Nephron (organoid): Measurements from ENCODE around the gene DNAL4.

Experiments used
- H3K27ac Mint-ChIP-seq, 3 experiments: 2 replicates each; pipeline ENCODE4 v1.8.0; 2020; ENCODE audit warnings: mixed read lengths in 3 of 3, mild to moderate bottlenecking in 2 of 3, moderate library complexity in 1 of 3
- H3K27me3 Mint-ChIP-seq: 2 replicates; pipeline ENCODE4 v1.8.0; 2021; ENCODE audit warnings: low read depth, mild to moderate bottlenecking, moderate library complexity, mixed read lengths
- H3K36me3 Mint-ChIP-seq: 2 replicates; pipeline ENCODE4 v1.8.0; 2020; ENCODE audit warnings: low read depth, mixed read lengths
- H3K4me1 Mint-ChIP-seq: 2 replicates; pipeline ENCODE4 v1.8.0; 2020; ENCODE audit warnings: mixed read lengths
- H3K4me3 Mint-ChIP-seq, 3 experiments: 2 replicates each; pipeline ENCODE4 v1.8.0; 2020; ENCODE audit warnings: mild to moderate bottlenecking in 3 of 3, mixed read lengths in 3 of 3, moderate library complexity in 2 of 3
- H3K9me3 Mint-ChIP-seq: 2 replicates; pipeline ENCODE4 v1.8.0; 2020; ENCODE audit warnings: mixed read lengths
- CTCF ChIP-seq, 3 experiments: fragments of 200-600 bp; sonication (generic); IDR thresholded peaks; one replicate each; pipeline ENCODE4 v1.5.0; 2021; ENCODE audit warnings: antibody characterized with exemption in 3 of 3; ENCODE audit not compliant: unreplicated experiment in 3 of 3

The DNAL4 gene

GRCh38 chr22:38750104-38750503 is 43.8 kb downstream of the DNAL4 start:
- H3K27me3 Mint-ChIP-seq, result no peaks in the 10 kb centered on the region
- TF ChIP-seq CTCF (IDR thresholded peaks at IDR 0.05; ENCODE audit: unreplicated experiment in 3 of 3), result no peak
- H3K4me1 Mint-ChIP-seq, result peaks cover 26% of the 10 kb centered on the region
- peaks cover 37% of the 10 kb centered on the region for H3K36me3 Mint-ChIP-seq
- no peak overlapping the region for H3K4me3 Mint-ChIP-seq
- no peak overlapping the region for H3K27ac Mint-ChIP-seq
- no peaks in the 10 kb centered on the region for H3K9me3 Mint-ChIP-seq

- no peaks in the 10 kb centered on the region for H3K27me3 Mint-ChIP-seq
- H3K4me3 Mint-ChIP-seq, result no peak overlapping the region
These were observed 45.3 kb downstream of the DNAL4 start for GRCh38 chr22:38748487-38749136.

GRCh38 chr22:38745676-38746460 is 48.1 kb downstream of the DNAL4 start:
- H3K4me1 Mint-ChIP-seq, result peaks cover 7% of the 10 kb centered on the region
- no peaks in the 10 kb centered on the region for H3K27me3 Mint-ChIP-seq
- no peak overlapping the region for H3K27ac Mint-ChIP-seq
- TF ChIP-seq CTCF (IDR thresholded peaks at IDR 0.05; ENCODE audit: unreplicated experiment in 3 of 3), result no peak
- no peak overlapping the region for H3K4me3 Mint-ChIP-seq
- no peaks in the 10 kb centered on the region for H3K9me3 Mint-ChIP-seq
- H3K36me3 Mint-ChIP-seq, result peaks cover 52% of the 10 kb centered on the region

More at GRCh38 chr22:38748487-38749136, 45.3 kb downstream of the DNAL4 start:
- Mint-ChIP-seq H3K4me1 (peaks cover 15% of the 10 kb centered on the region), H3K9me3 (no peaks in the 10 kb centered on the region), H3K27ac (peak overlapping the region in 1 of 3 experiments; percentile 76), H3K36me3 (peaks cover 44% of the 10 kb centered on the region)
- TF ChIP-seq CTCF (IDR thresholded peaks at IDR 0.05; ENCODE audit: unreplicated experiment in 3 of 3), result no peak

GRCh38 chr22:38744981-38745380 is 49.0 kb downstream of the DNAL4 start:
- H3K27ac Mint-ChIP-seq, result peak overlapping the region; percentile 30 to 78 (median 42)
- no peaks in the 10 kb centered on the region for H3K9me3 Mint-ChIP-seq
- no peak for TF ChIP-seq CTCF (IDR thresholded peaks at IDR 0.05; ENCODE audit: unreplicated experiment in 3 of 3)
- peak overlapping the region in 1 of 3 experiments; percentile 35 for H3K4me3 Mint-ChIP-seq
- H3K27me3 Mint-ChIP-seq, result no peaks in the 10 kb centered on the region
- H3K36me3 Mint-ChIP-seq, result peaks cover 50% of the 10 kb centered on the region
- H3K4me1 Mint-ChIP-seq, result peaks cover 7% of the 10 kb centered on the region

- H3K9me3 Mint-ChIP-seq, result no peaks in the 10 kb centered on the region
These were observed 51.6 kb downstream of the DNAL4 start for GRCh38 chr22:38742176-38742942.

More at GRCh38 chr22:38742176-38742942, 51.6 kb downstream of the DNAL4 start:
- Mint-ChIP-seq H3K36me3 (peaks cover 49% of the 10 kb centered on the region), H3K27me3 (no peaks in the 10 kb centered on the region), H3K4me1 (peaks cover 7% of the 10 kb centered on the region), H3K4me3 (no peak overlapping the region), H3K27ac (no peak overlapping the region)
- no peak for TF ChIP-seq CTCF (IDR thresholded peaks at IDR 0.05; ENCODE audit: unreplicated experiment in 3 of 3)
